SK-N-SH (cell line): ENCODE data around the gene OR10A4. TPM values are rescaled to one million over a fixed set of nuclear protein-coding genes. Genes with fewer than 3 reads are reported as not detected.

Experiments used
- polyA plus RNA-seq, 3 experiments: library from polyadenylated mRNA; depleted of rRNA; stranded (reverse); fragments of >200 nt; gene quantifications; 2 replicates each; pipeline ENCODE4 v1.2.3, GENCODE V29; 2012

The OR10A4 gene
- polyA plus RNA-seq, 1 of the 3 experiments (the other 2 are of a cell fraction) = not detected

Other genes with a start within 250 kb of the OR10A4 start
- gene DCHS1, start 220.8 kb upstream of the OR10A4 start, polyA plus RNA-seq (2012; rRNA removed) = 3.0 and 5.7 TPM in 2 replicates
- gene MRPL17, start 193.3 kb upstream of the OR10A4 start, polyA plus RNA-seq (2012; rRNA removed) = 88.3 and 88.6 TPM in 2 replicates
- gene OR2AG2, start 104.6 kb upstream of the OR10A4 start, polyA plus RNA-seq (2012; rRNA removed) = not detected in 2 replicates
- not detected in 2 replicates for gene OR2AG1, start 93.6 kb upstream of the OR10A4 start, polyA plus RNA-seq (2012; rRNA removed)
- not detected in 2 replicates for gene OR6A2, start 76.9 kb upstream of the OR10A4 start, polyA plus RNA-seq (2012; rRNA removed)
- gene OR10A5, start 30.9 kb upstream of the OR10A4 start, polyA plus RNA-seq (2012; rRNA removed) = not detected in 2 replicates
- not detected in 2 replicates for gene OR10A2, start 13.6 kb upstream of the OR10A4 start, polyA plus RNA-seq (2012; rRNA removed)
- gene OR2D2, start 15.9 kb downstream of the OR10A4 start, polyA plus RNA-seq (2012; rRNA removed) = not detected in 2 replicates
- not detected in 2 replicates for gene OR2D3, start 44.4 kb downstream of the OR10A4 start, polyA plus RNA-seq (2012; rRNA removed)
- gene ZNF215, start 49.8 kb downstream of the OR10A4 start, polyA plus RNA-seq (2012; rRNA removed) = 0.15 and 0.54 TPM in 2 replicates
- 1.4 and 2.5 TPM in 2 replicates for gene ZNF214, start 143.7 kb downstream of the OR10A4 start, polyA plus RNA-seq (2012; rRNA removed)
- gene NLRP14, start 143.9 kb downstream of the OR10A4 start, polyA plus RNA-seq (2012; rRNA removed) = not detected in 2 replicates
- gene RBMXL2, start 212.4 kb downstream of the OR10A4 start, polyA plus RNA-seq (2012; rRNA removed) = not detected in 2 replicates